Measurements from ENCODE around the gene MKKS. TPM values are rescaled to one million over a fixed set of nuclear protein-coding genes. Genes with fewer than 3 reads are reported as not detected.

The MKKS gene
- total RNA-seq, 1 experiment from 2014 or later = 15.3 TPM

DNA sequence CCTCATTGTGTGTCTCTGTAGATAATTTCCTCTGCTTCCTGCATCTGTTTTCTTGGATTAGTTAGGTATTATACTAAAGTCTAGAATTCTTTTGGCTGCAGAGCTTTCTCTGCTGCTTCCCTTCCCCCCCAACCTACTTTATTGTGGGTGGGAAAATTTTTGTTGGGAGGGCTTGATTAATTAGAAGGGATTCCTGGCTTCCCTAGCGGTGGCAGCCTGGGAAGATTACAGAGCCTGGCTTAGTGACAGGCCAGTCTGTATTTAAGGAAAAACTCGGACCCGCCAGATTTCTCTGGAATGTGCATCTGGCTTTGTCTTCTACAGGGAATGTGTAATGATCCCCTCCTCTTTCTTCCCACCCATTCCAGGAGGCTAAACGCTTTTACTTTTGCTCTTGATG, 32.3 kb upstream of the MKKS start:
- H3K27ac Mint-ChIP-seq (ENCODE audit: unreplicated experiment) = peak overlapping the region; percentile 34
- H3K27me3 Mint-ChIP-seq (ENCODE audit: insufficient read depth, unreplicated experiment) = no peaks in the 10 kb centered on the region
- no peak for DNase-seq
- no peaks in the 10 kb centered on the region for H3K36me3 ChIP-seq (ENCODE audit: control insufficient read depth, insufficient read depth, low read length)
- ChIA-PET POLR2A (no interaction called here), CTCF (interaction anchor here (0.5 kb wide), 1 partner anchor 34 kb away, joined by 5 read pairs; no protein-coding TSS in a partner anchor)
- peaks cover 21% of the 10 kb centered on the region for H3K4me1 Mint-ChIP-seq (ENCODE audit: low read depth, unreplicated experiment)
- no peak overlapping the region for H3K4me3 ChIP-seq (ENCODE audit: low read depth, low read length)
- H3K4me3 Mint-ChIP-seq (ENCODE audit: unreplicated experiment) = no peak overlapping the region
- H3K36me3 Mint-ChIP-seq (ENCODE audit: insufficient read depth, unreplicated experiment) = peaks cover 6% of the 10 kb centered on the region
- no peaks in the 10 kb centered on the region for H3K27me3 ChIP-seq (replicated peaks; ENCODE audit: control insufficient read depth, insufficient read depth, low read length)
- BruUV-seq (replicated peaks) = no TSS peak
- peaks cover 19% of the 10 kb centered on the region; the same call in 1 of the 2 replicates for H3K4me1 ChIP-seq
- TF ChIP-seq, protein P1, sequence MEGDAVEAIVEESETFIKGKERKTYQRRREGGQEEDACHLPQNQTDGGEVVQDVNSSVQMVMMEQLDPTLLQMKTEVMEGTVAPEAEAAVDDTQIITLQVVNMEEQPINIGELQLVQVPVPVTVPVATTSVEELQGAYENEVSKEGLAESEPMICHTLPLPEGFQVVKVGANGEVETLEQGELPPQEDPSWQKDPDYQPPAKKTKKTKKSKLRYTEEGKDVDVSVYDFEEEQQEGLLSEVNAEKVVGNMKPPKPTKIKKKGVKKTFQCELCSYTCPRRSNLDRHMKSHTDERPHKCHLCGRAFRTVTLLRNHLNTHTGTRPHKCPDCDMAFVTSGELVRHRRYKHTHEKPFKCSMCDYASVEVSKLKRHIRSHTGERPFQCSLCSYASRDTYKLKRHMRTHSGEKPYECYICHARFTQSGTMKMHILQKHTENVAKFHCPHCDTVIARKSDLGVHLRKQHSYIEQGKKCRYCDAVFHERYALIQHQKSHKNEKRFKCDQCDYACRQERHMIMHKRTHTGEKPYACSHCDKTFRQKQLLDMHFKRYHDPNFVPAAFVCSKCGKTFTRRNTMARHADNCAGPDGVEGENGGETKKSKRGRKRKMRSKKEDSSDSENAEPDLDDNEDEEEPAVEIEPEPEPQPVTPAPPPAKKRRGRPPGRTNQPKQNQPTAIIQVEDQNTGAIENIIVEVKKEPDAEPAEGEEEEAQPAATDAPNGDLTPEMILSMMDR (IDR thresholded peaks at IDR 0.05; ENCODE audit: insufficient read depth in 1 of 2, low read depth in 1 of 2, low read length in 1 of 2, severe bottlenecking in 1 of 2, unreplicated experiment in 1 of 2) = no peak
- intact Hi-C loops (cut with micrococcal nuclease; ENCODE audit: unreplicated experiment) = loop anchor here (5.0 kb wide), 1 partner anchor 806 kb away; no protein-coding TSS in a partner anchor
- no peaks in the 10 kb centered on the region for H3K9me3 ChIP-seq
- peaks cover 12% of the 10 kb centered on the region for H3K9me3 Mint-ChIP-seq (ENCODE audit: unreplicated experiment)

DNA sequence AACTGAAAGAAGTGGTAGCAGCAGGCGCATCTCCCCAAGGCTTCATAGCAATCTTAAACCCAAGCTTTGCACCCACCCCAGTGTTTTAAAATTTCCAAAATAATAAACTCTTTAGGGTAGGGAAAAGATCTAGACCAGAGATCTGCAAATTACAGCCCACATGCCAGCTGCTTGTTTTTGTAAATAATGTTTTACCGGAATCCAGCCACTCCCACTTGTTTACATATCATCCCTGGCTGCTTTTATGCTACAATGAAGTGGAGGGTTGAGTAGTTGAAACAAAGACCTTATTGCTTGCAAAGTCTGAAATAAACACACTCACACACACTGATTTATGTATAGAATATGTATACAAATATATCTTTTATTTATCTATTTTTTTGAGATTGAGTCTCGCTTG, 31.1 kb upstream of the MKKS start:
- H3K4me3 ChIP-seq (ENCODE audit: low read depth, low read length) = no peak overlapping the region
- BruUV-seq (replicated peaks) = no TSS peak
- ChIA-PET POLR2A (no interaction called here), CTCF (no interaction called here)
- H3K9me3 Mint-ChIP-seq (ENCODE audit: unreplicated experiment) = peaks cover 12% of the 10 kb centered on the region
- H3K4me1 ChIP-seq = peaks cover 19% of the 10 kb centered on the region; the same call in 1 of the 2 replicates
- no peak for DNase-seq
- H3K27me3 Mint-ChIP-seq (ENCODE audit: insufficient read depth, unreplicated experiment) = no peaks in the 10 kb centered on the region
- no peak overlapping the region for H3K4me3 Mint-ChIP-seq (ENCODE audit: unreplicated experiment)
- H3K4me1 Mint-ChIP-seq (ENCODE audit: low read depth, unreplicated experiment) = peaks cover 18% of the 10 kb centered on the region
- H3K27me3 ChIP-seq (replicated peaks; ENCODE audit: control insufficient read depth, insufficient read depth, low read length) = no peaks in the 10 kb centered on the region
- peaks cover 6% of the 10 kb centered on the region for H3K36me3 Mint-ChIP-seq (ENCODE audit: insufficient read depth, unreplicated experiment)
- TF ChIP-seq, protein P1 (IDR thresholded peaks at IDR 0.05; ENCODE audit: insufficient read depth in 1 of 2, low read depth in 1 of 2, low read length in 1 of 2, severe bottlenecking in 1 of 2, unreplicated experiment in 1 of 2) = no peak
- no peaks in the 10 kb centered on the region for H3K36me3 ChIP-seq (ENCODE audit: control insufficient read depth, insufficient read depth, low read length)
- H3K27ac Mint-ChIP-seq (ENCODE audit: unreplicated experiment) = no peak overlapping the region
- no peaks in the 10 kb centered on the region for H3K9me3 ChIP-seq
- intact Hi-C loops (cut with micrococcal nuclease; ENCODE audit: unreplicated experiment) = loop anchor here (5.0 kb wide), 1 partner anchor 807 kb away; no protein-coding TSS in a partner anchor

DNA sequence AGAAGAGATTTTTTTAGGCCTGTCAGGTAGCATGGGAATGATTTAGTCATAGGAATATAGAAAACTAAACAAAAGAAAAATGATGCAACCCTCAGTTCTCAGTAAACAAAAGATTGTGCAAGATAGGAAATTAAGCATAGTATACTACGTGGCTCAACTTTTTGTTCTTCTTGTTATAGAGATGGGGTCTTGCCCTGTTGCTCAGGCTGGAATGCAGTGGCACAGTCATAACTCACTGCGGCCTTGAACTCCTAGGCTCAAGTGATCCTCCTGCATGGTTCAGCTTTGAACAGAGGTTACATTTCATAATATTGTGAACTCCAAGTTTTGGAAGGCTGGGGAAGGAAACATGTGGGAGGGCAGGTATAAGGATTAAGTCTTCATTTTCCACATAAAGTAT, 29.6 kb upstream of the MKKS start:
- intact Hi-C loops (cut with micrococcal nuclease; ENCODE audit: unreplicated experiment) = no loop called here
- Histone ChIP-seq H3K4me3 (ENCODE audit: low read depth, low read length) (no peak overlapping the region), H3K9me3 (no peaks in the 10 kb centered on the region), H3K36me3 (ENCODE audit: control insufficient read depth, insufficient read depth, low read length) (no peaks in the 10 kb centered on the region), H3K4me1 (peaks cover 17% of the 10 kb centered on the region; the same call in 1 of the 2 replicates), H3K27me3 (replicated peaks; ENCODE audit: control insufficient read depth, insufficient read depth, low read length) (no peaks in the 10 kb centered on the region)
- BruUV-seq (replicated peaks) = no TSS peak
- Mint-ChIP-seq H3K36me3 (ENCODE audit: insufficient read depth, unreplicated experiment) (peaks cover 6% of the 10 kb centered on the region), H3K9me3 (ENCODE audit: unreplicated experiment) (peaks cover 12% of the 10 kb centered on the region), H3K27me3 (ENCODE audit: insufficient read depth, unreplicated experiment) (no peaks in the 10 kb centered on the region), H3K27ac (ENCODE audit: unreplicated experiment) (no peak overlapping the region), H3K4me1 (ENCODE audit: low read depth, unreplicated experiment) (peaks cover 16% of the 10 kb centered on the region), H3K4me3 (ENCODE audit: unreplicated experiment) (no peak overlapping the region)
- no peak for DNase-seq
- TF ChIP-seq, protein P1 (IDR thresholded peaks at IDR 0.05; ENCODE audit: insufficient read depth in 1 of 2, low read depth in 1 of 2, low read length in 1 of 2, severe bottlenecking in 1 of 2, unreplicated experiment in 1 of 2) = no peak
- CTCF ChIA-PET = no interaction called here
- POLR2A ChIA-PET = no interaction called here
